Anterior cingulate cortex (tissue), 58 donors: ENCODE results near the gene PHEX.
"Not testable (repeated sequence)": the region's sequence is repeated elsewhere in the genome, so short reads cannot be mapped to it uniquely, and the experiment has no call there.

ENCODE experiments used
- DNase-seq, 58 donors: peaks; one replicate each; lab custom pipeline; 2025; lab: John Stamatoyannopoulos, UW

PHEX gene

GRCh38 chrX:22202251-22202650, 170.1 kb downstream of the PHEX start:
- no peak for DNase-seq

GRCh38 chrX:22203186-22203585, 171.1 kb downstream of the PHEX start:
- DNase-seq: no peak

- DNase-seq: no peak
Observed at GRCh38 chrX:22206781-22207180, 174.7 kb downstream of the PHEX start.

- DNase-seq: peak in 1 of 58 donors; percentile 0
Observed at GRCh38 chrX:22220941-22221340, 188.8 kb downstream of the PHEX start.

GRCh38 chrX:22234380-22234779, 202.3 kb downstream of the PHEX start:
- no peak for DNase-seq

GRCh38 chrX:22237479-22237878, 205.4 kb downstream of the PHEX start:
- no peak for DNase-seq

GRCh38 chrX:22246620-22247019, 214.5 kb downstream of the PHEX start:
- DNase-seq: no peak

- no peak for DNase-seq
Observed at GRCh38 chrX:22247169-22247568, 215.0 kb downstream of the PHEX start.

GRCh38 chrX:22248401-22248800, 216.3 kb downstream of the PHEX start:
- DNase-seq: no peak

GRCh38 chrX:22249371-22249770, 217.2 kb downstream of the PHEX start:
- DNase-seq: no peak

- no peak for DNase-seq
Observed at GRCh38 chrX:22268706-22269105, 236.6 kb downstream of the PHEX start.

GRCh38 chrX:22272613-22273012, 240.5 kb downstream of the PHEX start, which contains the start of gene CBLL2:
Gene CBLL2, plus strand, starts transcription at chrX:22272913. Its CDS starts 79 bp downstream, at chrX:22272992.
- no peak for DNase-seq

- DNase-seq: no peak
Observed at GRCh38 chrX:22273714-22274317, 241.7 kb downstream of the PHEX start.

GRCh38 chrX:22276781-22277180, 244.7 kb downstream of the PHEX start:
- no peak for DNase-seq

- no peak for DNase-seq
Observed at GRCh38 chrX:22278375-22278774, 246.2 kb downstream of the PHEX start.

GRCh38 chrX:22289209-22289608, 257.1 kb downstream of the PHEX start:
- not testable (repeated sequence) for DNase-seq

GRCh38 chrX:22296871-22297270, 264.7 kb downstream of the PHEX start:
- no peak for DNase-seq

- DNase-seq: peak in 2 of 58 donors; percentile 1 to 5
Observed at GRCh38 chrX:22300130-22300529, 268.0 kb downstream of the PHEX start.
